Chondrocyte (in vitro differentiated cells): ENCODE measurements around the gene EIF2B1. TPM values are rescaled to one million over a fixed set of nuclear protein-coding genes. Genes with fewer than 3 reads are reported as not detected.

Source experiments
- DNase-seq: peaks from one replicate; pipeline ENCODE4 v3.0.0; 2021; ENCODE audit warnings: mixed read lengths, low spot score
- H3K27ac Mint-ChIP-seq: one replicate; pipeline ENCODE4 v1.8.0; 2021; ENCODE audit warnings: mild to moderate bottlenecking, moderate library complexity, mixed read lengths; ENCODE audit not compliant: unreplicated experiment
- H3K27me3 Mint-ChIP-seq: 2 replicates; pipeline ENCODE4 v1.8.0; 2021; ENCODE audit warnings: low read depth, mixed read lengths
- H3K36me3 Mint-ChIP-seq: 2 replicates; pipeline ENCODE4 v1.8.0; 2021; ENCODE audit warnings: low read depth, mixed read lengths
- H3K4me1 Mint-ChIP-seq: 2 replicates; pipeline ENCODE4 v1.8.0; 2021; ENCODE audit warnings: low read depth, mild to moderate bottlenecking, mixed read lengths
- H3K4me3 Mint-ChIP-seq: one replicate; pipeline ENCODE4 v1.8.0; 2021; ENCODE audit warnings: mild to moderate bottlenecking, moderate library complexity, mixed read lengths; ENCODE audit not compliant: unreplicated experiment
- H3K9me3 Mint-ChIP-seq: 2 replicates; pipeline ENCODE4 v1.8.0; 2021; ENCODE audit warnings: low read depth, mixed read lengths
- total RNA-seq: library from RNA; stranded (reverse); gene quantifications from 3 replicates; pipeline ENCODE4 v1.2.1, GENCODE V29; 2021
- TF ChIP-seq, protein P1 (sequence below): fragments of 200-600 bp; sonication (generic); IDR thresholded peaks from 2 replicates; pipeline ENCODE4 v1.5.0; 2021; ENCODE audit warnings: antibody characterized with exemption, mild to moderate bottlenecking, moderate library complexity

The EIF2B1 gene
- total RNA-seq, 1 donor from 2014 or later = 39.5 TPM

DNA sequence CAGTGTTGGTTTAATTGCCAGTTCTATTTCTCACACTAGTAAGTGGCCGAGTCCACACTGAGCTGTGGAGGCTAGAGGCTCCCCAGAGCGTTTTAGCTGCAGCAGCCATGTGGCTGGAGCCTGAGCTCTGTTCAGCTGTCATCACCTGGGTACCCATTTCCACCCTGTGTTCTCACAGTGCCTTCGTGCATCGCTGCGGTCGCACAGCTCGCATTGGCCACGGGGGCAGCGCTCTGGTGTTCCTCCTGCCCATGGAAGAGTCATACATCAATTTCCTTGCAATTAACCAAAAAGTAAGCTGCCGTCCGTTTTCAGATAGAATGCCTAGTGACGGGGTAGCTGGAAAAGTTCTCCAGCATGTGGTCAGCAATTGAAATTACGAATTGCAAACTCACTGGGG lies 15.9 kb downstream of the EIF2B1 start:
- Mint-ChIP-seq H3K27ac (no peak overlapping the region), H3K27me3 (no peaks in the 10 kb centered on the region), H3K9me3 (no peaks in the 10 kb centered on the region), H3K4me1 (peaks cover 8% of the 10 kb centered on the region), H3K4me3 (no peak overlapping the region), H3K36me3 (peaks cover 39% of the 10 kb centered on the region)
- DNase-seq = no peak
- TF ChIP-seq, protein P1, sequence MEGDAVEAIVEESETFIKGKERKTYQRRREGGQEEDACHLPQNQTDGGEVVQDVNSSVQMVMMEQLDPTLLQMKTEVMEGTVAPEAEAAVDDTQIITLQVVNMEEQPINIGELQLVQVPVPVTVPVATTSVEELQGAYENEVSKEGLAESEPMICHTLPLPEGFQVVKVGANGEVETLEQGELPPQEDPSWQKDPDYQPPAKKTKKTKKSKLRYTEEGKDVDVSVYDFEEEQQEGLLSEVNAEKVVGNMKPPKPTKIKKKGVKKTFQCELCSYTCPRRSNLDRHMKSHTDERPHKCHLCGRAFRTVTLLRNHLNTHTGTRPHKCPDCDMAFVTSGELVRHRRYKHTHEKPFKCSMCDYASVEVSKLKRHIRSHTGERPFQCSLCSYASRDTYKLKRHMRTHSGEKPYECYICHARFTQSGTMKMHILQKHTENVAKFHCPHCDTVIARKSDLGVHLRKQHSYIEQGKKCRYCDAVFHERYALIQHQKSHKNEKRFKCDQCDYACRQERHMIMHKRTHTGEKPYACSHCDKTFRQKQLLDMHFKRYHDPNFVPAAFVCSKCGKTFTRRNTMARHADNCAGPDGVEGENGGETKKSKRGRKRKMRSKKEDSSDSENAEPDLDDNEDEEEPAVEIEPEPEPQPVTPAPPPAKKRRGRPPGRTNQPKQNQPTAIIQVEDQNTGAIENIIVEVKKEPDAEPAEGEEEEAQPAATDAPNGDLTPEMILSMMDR = no peak

DNA sequence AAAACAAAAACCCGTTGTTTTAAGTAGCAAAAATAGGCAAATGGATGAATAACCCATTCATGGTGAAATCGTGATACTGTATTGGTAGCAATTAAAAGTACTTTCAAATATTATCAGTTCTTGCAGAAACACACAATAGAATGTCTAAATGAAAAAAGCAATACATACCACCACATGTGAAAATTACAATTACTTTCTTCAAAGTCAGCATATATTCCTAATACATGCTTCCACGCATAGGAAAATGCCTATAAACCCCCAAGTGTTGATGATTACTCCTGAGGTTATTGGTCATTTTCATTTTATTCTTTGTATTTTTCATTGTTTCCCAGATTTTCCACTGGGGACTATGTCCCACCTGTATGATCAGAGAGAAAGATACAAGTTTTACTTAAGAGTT lies 16.3 kb downstream of the EIF2B1 start:
- TF ChIP-seq, protein P1 = no peak
- H3K4me3 Mint-ChIP-seq = no peak overlapping the region
- peaks cover 42% of the 10 kb centered on the region for H3K36me3 Mint-ChIP-seq
- H3K27ac Mint-ChIP-seq = no peak overlapping the region
- no peak for DNase-seq
- H3K9me3 Mint-ChIP-seq = no peaks in the 10 kb centered on the region
- H3K27me3 Mint-ChIP-seq = no peaks in the 10 kb centered on the region
- H3K4me1 Mint-ChIP-seq = peaks cover 8% of the 10 kb centered on the region

DNA sequence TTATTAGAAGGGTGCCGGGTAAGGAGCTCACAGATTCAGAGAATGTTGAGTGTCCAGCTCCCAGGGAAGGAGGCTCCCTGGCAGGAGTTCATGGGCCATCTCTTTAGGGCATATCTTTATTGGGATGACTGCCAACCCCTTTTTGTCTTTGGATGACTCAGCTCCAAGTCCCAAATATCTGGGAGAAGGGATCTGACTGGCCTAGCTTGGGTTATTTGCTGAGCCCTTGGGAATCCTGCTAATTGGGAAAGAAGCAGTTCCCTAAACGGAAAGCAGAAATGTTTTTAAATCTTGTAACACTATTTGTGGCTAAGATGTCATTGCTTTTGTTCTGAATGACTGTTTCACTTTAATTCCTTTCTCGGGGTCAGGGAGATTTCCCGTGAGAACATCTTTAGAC lies 19.0 kb downstream of the EIF2B1 start:
- no peak for DNase-seq
- Mint-ChIP-seq H3K4me1 (peaks cover 8% of the 10 kb centered on the region), H3K27me3 (no peaks in the 10 kb centered on the region), H3K27ac (no peak overlapping the region), H3K36me3 (peaks cover 37% of the 10 kb centered on the region), H3K4me3 (no peak overlapping the region), H3K9me3 (no peaks in the 10 kb centered on the region)
- TF ChIP-seq, protein P1 = no peak

DNA sequence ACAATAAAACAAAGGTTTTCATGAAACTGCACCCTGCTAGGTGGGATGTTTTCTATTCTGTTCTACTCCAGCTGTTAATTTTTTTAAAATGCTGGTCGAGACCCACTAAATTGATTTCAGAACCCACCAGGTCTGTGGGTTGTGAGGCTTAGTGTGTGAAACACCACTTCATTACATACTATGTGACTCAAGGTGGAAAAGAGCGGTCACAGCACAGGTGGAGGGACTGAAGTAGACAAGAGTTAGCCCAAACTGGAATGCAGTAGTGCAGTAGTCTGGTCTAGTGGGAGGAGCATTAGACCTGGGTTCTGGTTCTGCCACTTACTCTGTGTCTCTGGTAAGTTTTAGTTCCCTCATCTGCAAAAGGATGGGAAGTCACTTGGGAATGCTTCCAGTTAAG lies 19.4 kb downstream of the EIF2B1 start:
- H3K36me3 Mint-ChIP-seq = peaks cover 36% of the 10 kb centered on the region
- TF ChIP-seq, protein P1 = no peak
- H3K4me3 Mint-ChIP-seq = no peak overlapping the region
- no peak for DNase-seq
- H3K27me3 Mint-ChIP-seq = no peaks in the 10 kb centered on the region
- H3K27ac Mint-ChIP-seq = no peak overlapping the region
- no peaks in the 10 kb centered on the region for H3K9me3 Mint-ChIP-seq
- H3K4me1 Mint-ChIP-seq = peaks cover 8% of the 10 kb centered on the region

DNA sequence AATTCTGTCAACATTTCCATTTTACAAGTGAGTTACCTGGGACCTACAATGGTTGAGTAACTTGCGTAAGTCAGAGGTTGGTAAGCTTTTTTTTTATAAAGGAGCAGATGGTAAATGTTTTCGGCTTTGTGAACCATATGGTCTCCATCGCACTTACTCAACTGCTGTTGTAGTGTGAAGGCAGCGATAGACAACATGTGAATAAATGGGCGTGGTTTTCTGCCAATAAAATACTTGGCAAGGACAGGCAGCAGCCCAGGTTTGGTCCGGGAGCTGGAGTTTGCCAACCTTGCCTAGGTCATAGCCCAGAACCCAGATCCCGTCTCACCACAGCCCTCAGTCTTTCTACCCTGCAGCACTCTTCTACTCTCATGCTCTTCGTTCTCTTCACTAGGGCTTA lies 25.3 kb downstream of the EIF2B1 start:
- Mint-ChIP-seq H3K36me3 (peaks cover 34% of the 10 kb centered on the region), H3K4me3 (no peak overlapping the region), H3K27ac (no peak overlapping the region), H3K27me3 (no peaks in the 10 kb centered on the region), H3K4me1 (peaks cover 9% of the 10 kb centered on the region), H3K9me3 (no peaks in the 10 kb centered on the region)
- no peak for DNase-seq
- TF ChIP-seq, protein P1 = no peak
